Uterus (tissue), 4 donors: ENCODE data around the gene RSPH9. TPM values are rescaled to one million over a fixed set of nuclear protein-coding genes. Genes with fewer than 3 reads are reported as not detected.

Experiments
- DNase-seq, 2 donors: peaks; one replicate each; pipeline ENCODE4 v3.0.0-alpha.2; 2019 to 2020
- H3K27ac ChIP-seq, 2 donors: fragments of 200-600 bp; sonication (generic); 1 replicate in 1 of 2; 2 replicates in 1 of 2; pipeline ENCODE4 v1.5.1; 2016 to 2018
- H3K27me3 ChIP-seq, 2 donors: fragments of 200-600 bp; sonication (generic); one replicate each; pipeline ENCODE4 v1.5.1; 2018 to 2019; ENCODE audit warnings: control low read depth in 1 of 2
- H3K36me3 ChIP-seq, 2 donors: fragments of 200-600 bp; sonication (generic); one replicate each; pipeline ENCODE4 v1.5.1; 2019; ENCODE audit warnings: control low read depth in 1 of 2
- H3K4me1 ChIP-seq, 2 donors: fragments of 200-600 bp; sonication (generic); one replicate each; pipeline ENCODE4 v1.5.1; 2018 to 2019; ENCODE audit warnings: control low read depth in 1 of 2
- H3K4me3 ChIP-seq, 2 donors: fragments of 200-600 bp; sonication (generic); 1 replicate in 1 of 2; 2 replicates in 1 of 2; pipeline ENCODE4 v1.5.1; 2018 to 2019; ENCODE audit warnings: mild to moderate bottlenecking in 1 of 2
- H3K9me3 ChIP-seq, 2 donors: fragments of 200-600 bp; sonication (generic); one replicate each; pipeline ENCODE4 v1.5.1; 2019; ENCODE audit warnings: control low read depth in 1 of 2
- POLR2A ChIP-seq, 2 donors: fragments of 450-650 bp; IDR thresholded peaks; one replicate each; pipeline ENCODE4 v1.6.1; 2016; ENCODE audit warnings: antibody characterized with exemption in 2 of 2, mild to moderate bottlenecking in 1 of 2, moderate library complexity in 1 of 2
- intact Hi-C: fragments of 100-400 bp; cut with DNase I; formaldehyde crosslinking; loops from one replicate; pipeline ENCODE4 v1.15.1; 2023; ENCODE audit warnings: low total_unique reads
- total RNA-seq, 4 donors: library from RNA; depleted of rRNA in 3 of 4; stranded (reverse); fragments of >200 nt in 3 of 4; gene quantifications; one replicate each; pipeline versions ENCODE4 v1.1.0 to v1.2.4, GENCODE V29; 2014 to 2023
- TF ChIP-seq, protein P1 (sequence below), 4 experiments: fragments of 200-600 bp in 2 of 4; fragments of 450-650 bp in 2 of 4; sonication (generic) in 2 of 4; IDR thresholded peaks; one replicate each; pipeline ENCODE4 v1.5.1; 2016 to 2019; ENCODE audit warnings: antibody characterized with exemption in 4 of 4, mild to moderate bottlenecking in 2 of 4, moderate library complexity in 1 of 4
- donor health status: DM: yes; HTN: yes; CAD: no.

RSPH9 gene
- total RNA-seq, 4 donors from 2014 or later: 1.9 to 2.0 TPM; not detected in 2

DNA sequence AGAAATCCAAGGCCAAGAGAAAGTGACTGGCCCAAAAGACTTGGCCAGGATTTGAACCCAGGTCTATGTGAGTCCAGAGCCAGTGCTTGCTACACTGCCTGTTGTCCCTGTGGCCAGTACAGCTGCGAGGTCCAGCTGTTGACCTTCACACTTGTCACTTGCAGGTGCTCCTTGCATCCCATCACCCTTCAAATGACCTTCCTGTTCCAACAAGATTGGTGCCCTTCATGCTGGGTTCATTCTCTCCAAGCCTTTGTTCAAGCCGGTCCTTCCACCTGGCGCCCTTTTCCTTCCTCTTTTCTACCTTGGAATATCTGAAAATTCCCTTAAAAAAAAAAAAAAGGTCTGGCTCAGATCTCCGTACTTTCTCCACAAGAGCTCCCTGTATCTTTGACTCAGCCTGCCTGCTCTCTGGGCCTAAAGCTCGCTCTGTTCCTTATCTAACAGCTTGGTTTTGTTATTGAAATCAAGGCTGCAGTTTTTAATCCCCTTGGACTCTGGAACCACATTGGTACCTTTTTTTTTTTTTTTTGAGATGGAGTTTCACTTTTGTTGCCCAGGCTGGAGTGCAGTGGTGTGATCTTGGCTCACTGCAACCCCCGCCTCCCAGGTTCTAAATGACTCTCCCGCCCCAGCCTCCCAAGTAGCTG lies 64.9 kb downstream of the RSPH9 start:
- H3K27me3 ChIP-seq: no peaks in the 10 kb centered on the region
- peaks cover 3 to 26% of the 10 kb centered on the region in 2 donors for H3K4me1 ChIP-seq
- TF ChIP-seq POLR2A (IDR thresholded peaks at IDR 0.05): no peak
- TF ChIP-seq, protein P1, sequence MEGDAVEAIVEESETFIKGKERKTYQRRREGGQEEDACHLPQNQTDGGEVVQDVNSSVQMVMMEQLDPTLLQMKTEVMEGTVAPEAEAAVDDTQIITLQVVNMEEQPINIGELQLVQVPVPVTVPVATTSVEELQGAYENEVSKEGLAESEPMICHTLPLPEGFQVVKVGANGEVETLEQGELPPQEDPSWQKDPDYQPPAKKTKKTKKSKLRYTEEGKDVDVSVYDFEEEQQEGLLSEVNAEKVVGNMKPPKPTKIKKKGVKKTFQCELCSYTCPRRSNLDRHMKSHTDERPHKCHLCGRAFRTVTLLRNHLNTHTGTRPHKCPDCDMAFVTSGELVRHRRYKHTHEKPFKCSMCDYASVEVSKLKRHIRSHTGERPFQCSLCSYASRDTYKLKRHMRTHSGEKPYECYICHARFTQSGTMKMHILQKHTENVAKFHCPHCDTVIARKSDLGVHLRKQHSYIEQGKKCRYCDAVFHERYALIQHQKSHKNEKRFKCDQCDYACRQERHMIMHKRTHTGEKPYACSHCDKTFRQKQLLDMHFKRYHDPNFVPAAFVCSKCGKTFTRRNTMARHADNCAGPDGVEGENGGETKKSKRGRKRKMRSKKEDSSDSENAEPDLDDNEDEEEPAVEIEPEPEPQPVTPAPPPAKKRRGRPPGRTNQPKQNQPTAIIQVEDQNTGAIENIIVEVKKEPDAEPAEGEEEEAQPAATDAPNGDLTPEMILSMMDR (IDR thresholded peaks at IDR 0.05): no peak
- no peaks in the 10 kb centered on the region for H3K36me3 ChIP-seq
- intact Hi-C loops: no loop called here
- H3K27ac ChIP-seq: peak overlapping the region; percentile 85
- DNase-seq: no peak
- H3K9me3 ChIP-seq: no peaks in the 10 kb centered on the region
- H3K4me3 ChIP-seq: no peak overlapping the region

GRCh38 chr6:43710576-43710975 lies 65.7 kb downstream of the RSPH9 start:
- Histone ChIP-seq H3K9me3 (no peaks in the 10 kb centered on the region), H3K4me3 (no peak overlapping the region), H3K27me3 (no peaks in the 10 kb centered on the region), H3K27ac (peak overlapping the region; percentile 85), H3K36me3 (no peaks in the 10 kb centered on the region), H3K4me1 (peaks cover 11 to 26% of the 10 kb centered on the region in 2 donors)
- intact Hi-C loops: no loop called here
- TF ChIP-seq, protein P1 (IDR thresholded peaks at IDR 0.05): no peak
- TF ChIP-seq POLR2A (IDR thresholded peaks at IDR 0.05): no peak
- DNase-seq: no peak

GRCh38 chr6:43712579-43712978 lies 67.7 kb downstream of the RSPH9 start:
- Histone ChIP-seq H3K36me3 (no peaks in the 10 kb centered on the region), H3K27ac (no peak overlapping the region), H3K9me3 (no peaks in the 10 kb centered on the region), H3K4me1 (peaks cover 12 to 21% of the 10 kb centered on the region in 2 donors), H3K27me3 (no peaks in the 10 kb centered on the region), H3K4me3 (no peak overlapping the region)
- no peak for TF ChIP-seq POLR2A (IDR thresholded peaks at IDR 0.05)
- TF ChIP-seq, protein P1 (IDR thresholded peaks at IDR 0.05): no peak
- intact Hi-C loops: no loop called here
- no peak for DNase-seq

DNA sequence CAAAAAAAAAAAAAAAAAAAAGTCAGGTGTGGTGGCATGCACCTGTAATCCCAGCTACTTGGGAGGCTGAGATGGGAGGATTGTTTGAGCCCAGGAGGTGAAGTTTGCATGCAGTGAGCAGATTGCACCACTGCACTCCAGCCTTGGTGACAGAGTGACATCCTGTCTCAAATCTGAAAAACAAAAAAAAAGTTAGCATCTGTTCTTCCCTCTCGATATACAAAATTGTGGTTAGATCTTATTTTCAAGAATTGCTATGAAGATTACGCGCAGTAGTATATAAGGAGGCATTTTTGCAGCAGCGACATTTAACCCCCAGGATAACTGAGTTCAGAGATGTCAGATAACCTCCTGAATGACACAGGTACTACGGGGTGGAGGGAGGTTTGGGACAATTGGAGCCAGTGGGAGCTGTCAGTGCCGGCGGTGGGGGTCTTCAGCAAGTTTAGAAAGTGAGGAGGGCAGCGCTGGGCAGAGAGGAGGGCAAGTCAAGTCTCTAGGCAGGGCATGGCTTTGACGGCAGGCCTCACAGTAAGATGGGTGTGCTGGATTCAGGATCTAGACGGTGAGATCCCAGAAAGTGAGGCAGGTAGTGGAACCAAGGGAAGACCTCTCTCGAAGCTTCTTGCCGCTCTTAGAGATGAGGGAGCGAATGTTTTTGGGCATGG lies 68.9 kb downstream of the RSPH9 start:
- H3K4me3 ChIP-seq: no peak overlapping the region
- intact Hi-C loops: no loop called here
- no peaks in the 10 kb centered on the region for H3K36me3 ChIP-seq
- DNase-seq: no peak
- H3K9me3 ChIP-seq: no peaks in the 10 kb centered on the region
- H3K27ac ChIP-seq: peak overlapping the region; percentile 70 to 76
- no peak for TF ChIP-seq POLR2A (IDR thresholded peaks at IDR 0.05)
- TF ChIP-seq, protein P1 (IDR thresholded peaks at IDR 0.05): no peak
- no peaks in the 10 kb centered on the region for H3K27me3 ChIP-seq
- peaks cover 10 to 25% of the 10 kb centered on the region in 2 donors for H3K4me1 ChIP-seq

GRCh38 chr6:43714311-43715055 lies 69.6 kb downstream of the RSPH9 start:
- intact Hi-C loops: no loop called here
- peak; percentile 83 to 91 for DNase-seq
- Histone ChIP-seq H3K9me3 (no peaks in the 10 kb centered on the region), H3K4me1 (peaks cover 6 to 25% of the 10 kb centered on the region in 2 donors), H3K4me3 (no peak overlapping the region), H3K27me3 (no peaks in the 10 kb centered on the region), H3K27ac (peak overlapping the region; percentile 70 to 76), H3K36me3 (no peaks in the 10 kb centered on the region)
- TF ChIP-seq, protein P1 (IDR thresholded peaks at IDR 0.05): peak in 1 of 4 experiments; percentile 21
- TF ChIP-seq POLR2A (IDR thresholded peaks at IDR 0.05): no peak
